SK-N-SH (cell line): ENCODE data around the gene INSYN2B. TPM values are rescaled to one million over a fixed set of nuclear protein-coding genes. Genes with fewer than 3 reads are reported as not detected.

Experiments
- CTCF ChIA-PET: fragments of 300-600, 350-600 bp; formaldehyde crosslinking; extraction: SDS; loops from one replicate; lab custom pipeline; 2021; lab: Yijun Ruan, JAX
- POLR2A ChIA-PET: fragments of 350-600 bp; sonication (Branson Sonifier 250); formaldehyde crosslinking; extraction: SDS; loops from one replicate; lab custom pipeline; 2020; ENCODE audit warnings: antibody characterized with exemption, inconsistent platforms; lab: Yijun Ruan, JAX
- DNase-seq: peaks from one replicate; pipeline ENCODE4 v3.0.0; 2012
- H2AFZ ChIP-seq: fragments of 200-600 bp; sonication (generic); 2 replicates; pipeline ENCODE4 v1.8.1; 2016; ENCODE audit warnings: antibody characterized with exemption, mild to moderate bottlenecking, low read depth
- H3F3A ChIP-seq: fragments of 200-600 bp; sonication (generic); replicated peaks from 2 replicates; pipeline ENCODE3; 2016; ENCODE audit warnings: antibody characterized with exemption, mild to moderate bottlenecking; ENCODE audit not compliant: insufficient read depth
- H3K27ac ChIP-seq, 2 experiments: fragments of 200-500 bp in 1 of 2; fragments of 200-600 bp in 1 of 2; sonication (Bioruptor generic) in 1 of 2; sonication (generic), shearing (Covaris generic) in 1 of 2; 2 replicates each; pipeline versions ENCODE4 v1.5.1 to v1.6.1; 2014 to 2016; ENCODE audit warnings: low read depth in 2 of 2, inconsistent platforms in 1 of 2, low read length in 1 of 2, mild to moderate bottlenecking in 1 of 2, mixed read lengths in 1 of 2
- H3K27me3 ChIP-seq: fragments of 200-600 bp; sonication (generic), shearing (Covaris generic); 2 replicates; pipeline ENCODE4 v1.6.1; 2016; ENCODE audit warnings: mixed run types; ENCODE audit not compliant: insufficient read depth
- H3K36me3 ChIP-seq, 2 experiments: fragments of 200-500 bp in 1 of 2; fragments of 200-600 bp in 1 of 2; sonication (Bioruptor generic) in 1 of 2; sonication (generic) in 1 of 2; replicated peaks in 1 of 2; 2 replicates each; pipeline versions ENCODE3 to v1.5.1; 2014 to 2016; ENCODE audit warnings: low read length in 1 of 2, mild to moderate bottlenecking in 1 of 2; ENCODE audit not compliant: insufficient read depth in 2 of 2, control insufficient read depth in 1 of 2
- H3K4me1 ChIP-seq, 2 experiments: fragments of 200-500 bp in 1 of 2; fragments of 200-600 bp in 1 of 2; sonication (Bioruptor generic) in 1 of 2; sonication (generic), shearing (Covaris generic) in 1 of 2; 2 replicates each; pipeline versions ENCODE4 v1.5.1 to v1.6.1; 2014 to 2016; ENCODE audit warnings: low read depth in 1 of 2, low read length in 1 of 2, mixed run types in 1 of 2; ENCODE audit not compliant: insufficient read depth in 2 of 2, control insufficient read depth in 1 of 2
- H3K4me2 ChIP-seq: fragments of 200-600 bp; sonication (generic), shearing (Covaris generic); 2 replicates; pipeline ENCODE4 v1.6.1; 2017; ENCODE audit warnings: mixed run types
- H3K4me3 ChIP-seq, 2 experiments: fragments of 200-500 bp in 1 of 2; fragments of 200-600 bp in 1 of 2; sonication (Bioruptor generic) in 1 of 2; sonication (generic), shearing (Covaris generic) in 1 of 2; 2 replicates each; pipeline versions ENCODE4 v1.5.1 to v1.8.1; 2014 to 2016; ENCODE audit warnings: low read depth in 2 of 2, inconsistent platforms in 1 of 2, low read length in 1 of 2, mild to moderate bottlenecking in 1 of 2, mixed read lengths in 1 of 2, moderate library complexity in 1 of 2
- H3K79me2 ChIP-seq: fragments of 200-600 bp; sonication (generic); 2 replicates; pipeline ENCODE4 v1.8.1; 2017; ENCODE audit warnings: mild to moderate bottlenecking; ENCODE audit not compliant: insufficient read depth
- H3K9ac ChIP-seq: fragments of 200-600 bp; sonication (generic); 2 replicates; pipeline ENCODE4 v1.6.1; 2017; ENCODE audit warnings: mixed run types
- H3K9me2 ChIP-seq: fragments of 200-600 bp; sonication (generic); 2 replicates; pipeline ENCODE4 v1.6.1; 2017; ENCODE audit warnings: mixed run types
- H3K9me3 ChIP-seq: fragments of 200-600 bp; sonication (generic); 2 replicates; pipeline ENCODE4 v1.6.1; 2017; ENCODE audit warnings: mixed run types, mild to moderate bottlenecking, moderate library complexity
- H4K20me1 ChIP-seq: fragments of 200-600 bp; sonication (generic); 2 replicates; pipeline ENCODE4 v1.6.1; 2017; ENCODE audit warnings: mild to moderate bottlenecking, mixed run types; ENCODE audit not compliant: insufficient read depth
- EP300 ChIP-seq, 2 experiments: IDR thresholded peaks; 2 replicates each; pipeline versions ENCODE4 v1.4.0 to v1.6.1; 2012; ENCODE audit warnings: borderline replicate concordance in 1 of 2, low read depth in 1 of 2, low read length in 1 of 2
- EZH2phosphoT487 ChIP-seq: fragments of 200-600 bp; sonication (generic); IDR thresholded peaks from 2 replicates; pipeline ENCODE4 v1.6.1; 2017; ENCODE audit warnings: low read depth, mixed run types, mild to moderate bottlenecking, antibody characterized with exemption, moderate library complexity, borderline replicate concordance
- FOXJ3 ChIP-seq: sonication (generic); formaldehyde crosslinking; IDR thresholded peaks from 2 replicates; pipeline ENCODE4 v1.5.1; 2020; ENCODE audit warnings: mild to moderate bottlenecking, missing genetic modification reagents
- GATA2 ChIP-seq: sonication (generic); formaldehyde crosslinking; IDR thresholded peaks from 2 replicates; pipeline ENCODE4 v1.5.0; 2020; ENCODE audit warnings: mild to moderate bottlenecking, missing genetic modification reagents
- NFIC ChIP-seq: IDR thresholded peaks from 2 replicates; pipeline ENCODE4 v1.4.0; 2012; ENCODE audit warnings: borderline replicate concordance
- POLR2AphosphoS5 ChIP-seq: IDR thresholded peaks from 2 replicates; pipeline ENCODE4 v1.6.1; 2012; ENCODE audit warnings: low read depth, low read length
- SIN3A ChIP-seq: IDR thresholded peaks from 2 replicates; pipeline ENCODE4 v1.6.1; 2012; ENCODE audit warnings: low read depth, mild to moderate bottlenecking, low read length, moderate library complexity, borderline replicate concordance
- TCF12 ChIP-seq: IDR thresholded peaks from 2 replicates; pipeline ENCODE4 v1.4.0; 2012
- WGBS: methylation state at CpG from one replicate; pipeline ENCODE4 v1.1.6; 2017; ENCODE audit warnings: low lambda C conversion rate; 5-methylcytosine and 5-hydroxymethylcytosine counted together
- polyA plus RNA-seq, 3 experiments: library from polyadenylated mRNA; depleted of rRNA; stranded (reverse); fragments of >200 nt; gene quantifications; 2 replicates each; pipeline ENCODE4 v1.2.3, GENCODE V29; 2012
- TF ChIP-seq, protein P1 (sequence below): IDR thresholded peaks from 2 replicates; pipeline ENCODE4; 2012
- TF ChIP-seq, protein P2 (sequence below): fragments of 200-600 bp; sonication (generic); IDR thresholded peaks from 2 replicates; pipeline ENCODE4 v1.6.1; 2017; ENCODE audit warnings: antibody characterized with exemption, mild to moderate bottlenecking, moderate library complexity
- TF ChIP-seq, protein P3 (sequence below): IDR thresholded peaks from 2 replicates; pipeline ENCODE4 v1.4.0; 2012; ENCODE audit warnings: low read depth, borderline replicate concordance

Gene INSYN2B
- polyA plus RNA-seq, 1 of the 3 experiments (the other 2 are of a cell fraction): 9.2 TPM

DNA sequence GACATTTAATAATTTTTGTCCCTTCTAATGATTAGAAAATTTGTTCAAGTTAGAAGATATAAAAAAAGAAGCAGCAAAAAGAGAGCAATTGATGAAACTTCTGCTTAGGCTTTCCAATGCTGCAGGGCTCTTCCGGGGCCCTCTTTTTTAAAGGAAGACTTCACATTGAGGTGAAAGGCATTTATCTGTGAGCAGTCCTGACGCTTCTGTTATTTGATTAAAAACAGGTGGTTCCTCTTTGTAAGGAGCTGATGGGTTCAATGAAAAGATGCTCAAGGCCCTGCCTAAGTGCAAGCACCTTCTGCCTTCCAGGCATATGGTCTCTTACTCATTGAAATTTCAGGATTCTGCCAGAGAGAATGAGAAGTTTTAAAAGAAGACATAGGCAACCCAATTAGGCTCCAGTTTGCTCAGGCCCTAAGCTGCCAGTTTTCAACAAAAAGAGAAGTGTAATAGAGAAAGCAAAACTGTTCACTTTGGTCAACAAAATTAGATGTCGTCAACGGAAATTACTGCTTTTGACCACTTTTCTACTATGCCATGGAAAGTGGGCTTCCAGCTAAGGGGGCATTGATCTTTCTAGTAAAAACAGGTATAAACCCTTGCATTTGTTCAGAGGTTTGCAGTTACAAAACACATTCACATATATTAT, 100.2 kb downstream of the INSYN2B start (continued):
- TF ChIP-seq, protein P1, sequence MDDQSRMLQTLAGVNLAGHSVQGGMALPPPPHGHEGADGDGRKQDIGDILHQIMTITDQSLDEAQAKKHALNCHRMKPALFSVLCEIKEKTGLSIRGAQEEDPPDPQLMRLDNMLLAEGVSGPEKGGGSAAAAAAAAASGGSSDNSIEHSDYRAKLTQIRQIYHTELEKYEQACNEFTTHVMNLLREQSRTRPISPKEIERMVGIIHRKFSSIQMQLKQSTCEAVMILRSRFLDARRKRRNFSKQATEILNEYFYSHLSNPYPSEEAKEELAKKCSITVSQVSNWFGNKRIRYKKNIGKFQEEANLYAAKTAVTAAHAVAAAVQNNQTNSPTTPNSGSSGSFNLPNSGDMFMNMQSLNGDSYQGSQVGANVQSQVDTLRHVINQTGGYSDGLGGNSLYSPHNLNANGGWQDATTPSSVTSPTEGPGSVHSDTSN: no peak

DNA sequence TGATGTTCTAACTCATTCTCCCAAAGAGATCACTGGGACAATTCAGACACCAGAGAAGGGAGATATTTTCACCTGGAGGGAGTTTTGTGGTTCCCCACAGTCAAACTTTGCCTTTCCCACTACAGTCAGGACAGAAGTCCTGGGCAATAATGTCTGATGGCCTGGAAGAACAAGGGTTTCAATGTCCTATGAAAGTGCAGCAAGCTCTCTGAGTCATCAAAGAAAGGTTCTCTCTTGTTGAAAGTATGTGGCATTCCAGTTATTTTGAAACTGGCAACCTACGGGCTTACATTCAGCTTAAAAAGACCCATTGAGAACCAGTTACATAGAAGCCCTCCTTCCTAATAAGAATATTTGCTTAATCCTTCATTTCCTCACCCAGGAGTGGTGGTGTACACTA, 103.9 kb downstream of the INSYN2B start:
- no peaks in the 10 kb centered on the region for H3K9me2 ChIP-seq
- no peaks in the 10 kb centered on the region for H3K27me3 ChIP-seq
- DNase-seq: no peak
- H3F3A ChIP-seq: no peaks in the 10 kb centered on the region
- peaks cover 0 to 48% of the 10 kb centered on the region in 2 experiments for H3K36me3 ChIP-seq
- H3K27ac ChIP-seq: no peak overlapping the region; a peak in 1 of 4 replicates
- ChIA-PET CTCF (interaction anchor here (1.6 kb wide), 1 partner anchor 104 kb away, joined by 4 read pairs; the partner anchor contains the start of gene INSYN2B), POLR2A (no interaction called here)
- TF ChIP-seq SIN3A (no peak), TCF12 (no peak)
- TF ChIP-seq, protein P2, sequence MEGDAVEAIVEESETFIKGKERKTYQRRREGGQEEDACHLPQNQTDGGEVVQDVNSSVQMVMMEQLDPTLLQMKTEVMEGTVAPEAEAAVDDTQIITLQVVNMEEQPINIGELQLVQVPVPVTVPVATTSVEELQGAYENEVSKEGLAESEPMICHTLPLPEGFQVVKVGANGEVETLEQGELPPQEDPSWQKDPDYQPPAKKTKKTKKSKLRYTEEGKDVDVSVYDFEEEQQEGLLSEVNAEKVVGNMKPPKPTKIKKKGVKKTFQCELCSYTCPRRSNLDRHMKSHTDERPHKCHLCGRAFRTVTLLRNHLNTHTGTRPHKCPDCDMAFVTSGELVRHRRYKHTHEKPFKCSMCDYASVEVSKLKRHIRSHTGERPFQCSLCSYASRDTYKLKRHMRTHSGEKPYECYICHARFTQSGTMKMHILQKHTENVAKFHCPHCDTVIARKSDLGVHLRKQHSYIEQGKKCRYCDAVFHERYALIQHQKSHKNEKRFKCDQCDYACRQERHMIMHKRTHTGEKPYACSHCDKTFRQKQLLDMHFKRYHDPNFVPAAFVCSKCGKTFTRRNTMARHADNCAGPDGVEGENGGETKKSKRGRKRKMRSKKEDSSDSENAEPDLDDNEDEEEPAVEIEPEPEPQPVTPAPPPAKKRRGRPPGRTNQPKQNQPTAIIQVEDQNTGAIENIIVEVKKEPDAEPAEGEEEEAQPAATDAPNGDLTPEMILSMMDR: no peak
- no peaks in the 10 kb centered on the region for H4K20me1 ChIP-seq
- H3K4me1 ChIP-seq: no peaks in the 10 kb centered on the region; a peak in 1 of 4 replicates
- no peak overlapping the region for H3K9ac ChIP-seq
- 78% methylated on average over 1 of the region's 1 CpG for WGBS
- no peak overlapping the region for H2AFZ ChIP-seq
- no peaks in the 10 kb centered on the region for H3K9me3 ChIP-seq
- no peaks in the 10 kb centered on the region for H3K79me2 ChIP-seq
- H3K4me2 ChIP-seq: no peak overlapping the region
- H3K4me3 ChIP-seq: no peak overlapping the region

DNA sequence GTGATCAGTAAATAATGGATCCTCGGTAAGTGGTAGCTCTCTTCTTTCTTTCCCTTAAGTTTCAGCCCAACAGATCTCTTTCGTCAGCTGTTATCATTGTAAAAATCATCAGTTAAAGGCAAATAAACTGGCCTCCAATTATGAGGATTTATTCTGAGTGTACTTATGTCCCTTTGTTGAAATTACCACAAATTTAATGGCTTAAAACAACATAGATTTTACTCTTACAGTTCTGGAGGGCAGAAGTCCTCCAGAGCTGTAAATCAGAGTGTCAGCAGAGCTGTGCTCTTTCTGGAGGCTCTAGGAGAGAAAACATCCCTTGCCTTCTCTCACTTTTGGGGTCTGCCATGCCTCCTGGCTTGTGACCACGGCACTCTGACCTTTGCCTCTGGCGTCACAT, 104.6 kb downstream of the INSYN2B start:
- H3K9me3 ChIP-seq: no peaks in the 10 kb centered on the region
- H3F3A ChIP-seq: no peaks in the 10 kb centered on the region
- ChIA-PET CTCF (interaction anchor here (1.6 kb wide), 1 partner anchor 105 kb away, joined by 4 read pairs; the partner anchor contains the start of gene INSYN2B), POLR2A (no interaction called here)
- peaks cover 0 to 46% of the 10 kb centered on the region in 2 experiments for H3K36me3 ChIP-seq
- no peaks in the 10 kb centered on the region for H3K79me2 ChIP-seq
- WGBS: 84% methylated on average over 4 of the region's 4 CpGs
- no peaks in the 10 kb centered on the region for H4K20me1 ChIP-seq
- no peak overlapping the region for H3K27ac ChIP-seq
- no peak for DNase-seq
- H3K4me1 ChIP-seq: no peaks in the 10 kb centered on the region; a peak in 1 of 4 replicates
- H3K9ac ChIP-seq: no peak overlapping the region
- H3K27me3 ChIP-seq: no peaks in the 10 kb centered on the region
- H3K4me2 ChIP-seq: no peak overlapping the region
- TF ChIP-seq EP300 (IDR thresholded peaks at IDR 0.05; ENCODE audit: borderline replicate concordance in 1 of 2, low read depth in 1 of 2, low read length in 1 of 2) (no peak), GATA2 (CRISPR knock-in tag) (no peak), FOXJ3 (no peak), NFIC (no peak), POLR2AphosphoS5 (no peak), EZH2phosphoT487 (no peak)
- TF ChIP-seq, protein P3, sequence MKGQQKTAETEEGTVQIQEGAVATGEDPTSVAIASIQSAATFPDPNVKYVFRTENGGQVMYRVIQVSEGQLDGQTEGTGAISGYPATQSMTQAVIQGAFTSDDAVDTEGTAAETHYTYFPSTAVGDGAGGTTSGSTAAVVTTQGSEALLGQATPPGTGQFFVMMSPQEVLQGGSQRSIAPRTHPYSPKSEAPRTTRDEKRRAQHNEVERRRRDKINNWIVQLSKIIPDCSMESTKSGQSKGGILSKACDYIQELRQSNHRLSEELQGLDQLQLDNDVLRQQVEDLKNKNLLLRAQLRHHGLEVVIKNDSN: no peak
- TF ChIP-seq, protein P1: no peak
- no peak overlapping the region for H2AFZ ChIP-seq
- no peak overlapping the region for H3K4me3 ChIP-seq
- no peaks in the 10 kb centered on the region for H3K9me2 ChIP-seq
